ENCODE measurements around the gene HGD.
"Not testable (repeated sequence)": the region's sequence is repeated elsewhere in the genome, so short reads cannot be mapped to it uniquely, and the experiment has no call there.

The HGD gene

DNA sequence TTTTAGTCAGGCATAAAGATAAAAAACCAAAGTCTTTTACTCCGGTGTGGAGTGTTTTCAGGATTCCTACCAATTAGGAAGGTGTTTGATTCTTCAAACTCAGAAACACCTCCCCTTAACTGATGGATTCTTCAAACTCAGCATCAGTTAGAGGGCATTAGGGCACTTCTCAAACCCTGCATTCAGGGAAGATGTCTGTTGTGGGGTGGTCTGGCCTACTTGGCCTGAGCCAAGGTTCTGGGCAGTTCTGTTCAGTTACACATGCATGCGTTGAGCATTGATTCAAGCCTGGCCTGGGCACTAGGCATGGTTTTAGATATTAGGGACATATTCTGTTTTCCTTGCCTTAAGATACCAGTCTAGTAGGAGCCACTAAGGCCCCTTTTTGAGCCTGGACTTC, 1.0 kb downstream of the HGD start:
- TF ChIP-seq, protein P1, sequence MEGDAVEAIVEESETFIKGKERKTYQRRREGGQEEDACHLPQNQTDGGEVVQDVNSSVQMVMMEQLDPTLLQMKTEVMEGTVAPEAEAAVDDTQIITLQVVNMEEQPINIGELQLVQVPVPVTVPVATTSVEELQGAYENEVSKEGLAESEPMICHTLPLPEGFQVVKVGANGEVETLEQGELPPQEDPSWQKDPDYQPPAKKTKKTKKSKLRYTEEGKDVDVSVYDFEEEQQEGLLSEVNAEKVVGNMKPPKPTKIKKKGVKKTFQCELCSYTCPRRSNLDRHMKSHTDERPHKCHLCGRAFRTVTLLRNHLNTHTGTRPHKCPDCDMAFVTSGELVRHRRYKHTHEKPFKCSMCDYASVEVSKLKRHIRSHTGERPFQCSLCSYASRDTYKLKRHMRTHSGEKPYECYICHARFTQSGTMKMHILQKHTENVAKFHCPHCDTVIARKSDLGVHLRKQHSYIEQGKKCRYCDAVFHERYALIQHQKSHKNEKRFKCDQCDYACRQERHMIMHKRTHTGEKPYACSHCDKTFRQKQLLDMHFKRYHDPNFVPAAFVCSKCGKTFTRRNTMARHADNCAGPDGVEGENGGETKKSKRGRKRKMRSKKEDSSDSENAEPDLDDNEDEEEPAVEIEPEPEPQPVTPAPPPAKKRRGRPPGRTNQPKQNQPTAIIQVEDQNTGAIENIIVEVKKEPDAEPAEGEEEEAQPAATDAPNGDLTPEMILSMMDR (IDR thresholded peaks at IDR 0.05; ENCODE audit: control insufficient read depth, extremely low read depth, insufficient read depth): no peak
- no peak overlapping the region for H3K4me3 ChIP-seq (ENCODE audit: low read depth, low read length)
- DNase-seq (ENCODE audit: low read depth): no peak

DNA sequence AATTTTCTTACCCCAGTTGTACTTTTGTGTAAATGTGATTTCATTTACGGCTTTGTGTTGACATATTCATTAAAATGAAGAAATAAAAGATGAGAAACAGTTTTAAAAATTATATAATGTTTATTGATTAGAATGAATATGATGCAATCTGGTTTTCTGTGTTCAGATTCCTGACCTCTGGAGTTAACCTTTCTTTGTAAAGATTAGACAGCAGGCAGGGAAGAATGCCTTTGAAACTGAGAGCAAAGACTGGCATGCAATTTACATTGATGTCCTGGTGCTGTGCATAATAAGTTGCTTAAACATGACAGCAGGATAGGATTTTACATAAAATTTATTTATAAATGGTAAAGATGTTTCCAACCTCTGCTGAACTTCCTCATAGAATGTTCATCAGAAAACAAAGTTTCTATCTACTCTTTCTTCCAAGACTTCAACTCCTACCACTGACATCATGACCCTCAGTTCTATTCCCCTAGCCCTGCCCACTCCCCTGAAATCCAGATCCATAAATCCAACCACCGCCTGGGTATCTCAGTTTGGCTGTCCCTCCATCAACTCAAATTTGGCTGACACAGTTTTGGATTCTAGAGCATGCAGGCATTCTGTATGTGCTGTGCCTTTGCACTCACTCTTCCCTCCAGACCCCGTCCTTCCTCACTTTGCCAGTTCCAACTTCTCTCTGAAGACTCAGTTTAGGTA, 1.7 kb downstream of the HGD start:
- no peak overlapping the region for H3K4me3 ChIP-seq (ENCODE audit: low read depth, low read length)

DNA sequence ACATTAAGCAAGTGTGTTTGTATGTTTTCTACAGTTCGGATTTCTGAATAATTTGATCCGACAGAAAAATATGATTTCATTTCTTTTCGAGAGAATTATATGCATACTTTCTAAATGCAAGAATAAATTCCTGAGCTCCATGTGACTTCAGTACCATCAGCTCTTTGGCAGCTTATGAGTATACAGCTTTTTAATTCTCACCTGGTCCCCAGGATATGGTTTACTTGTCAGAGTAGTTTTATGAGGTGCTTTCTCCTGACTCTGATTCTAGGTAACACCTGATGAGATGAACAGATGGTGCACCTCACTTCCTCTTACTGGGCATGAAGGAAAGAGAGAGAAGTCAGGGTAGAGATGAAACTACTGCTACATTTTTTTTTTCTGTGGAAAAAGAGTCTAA, 3.1 kb downstream of the HGD start:
- no peak overlapping the region for H3K4me3 ChIP-seq (ENCODE audit: low read depth, low read length)
- TF ChIP-seq, protein P1 (IDR thresholded peaks at IDR 0.05; ENCODE audit: control insufficient read depth, extremely low read depth, insufficient read depth): no peak
- no peak for DNase-seq (ENCODE audit: low read depth)

More for the DNA sequence above, 1.7 kb downstream of the HGD start:
- no peak for DNase-seq (ENCODE audit: low read depth)
- TF ChIP-seq, protein P1 (IDR thresholded peaks at IDR 0.05; ENCODE audit: control insufficient read depth, extremely low read depth, insufficient read depth): no peak

DNA sequence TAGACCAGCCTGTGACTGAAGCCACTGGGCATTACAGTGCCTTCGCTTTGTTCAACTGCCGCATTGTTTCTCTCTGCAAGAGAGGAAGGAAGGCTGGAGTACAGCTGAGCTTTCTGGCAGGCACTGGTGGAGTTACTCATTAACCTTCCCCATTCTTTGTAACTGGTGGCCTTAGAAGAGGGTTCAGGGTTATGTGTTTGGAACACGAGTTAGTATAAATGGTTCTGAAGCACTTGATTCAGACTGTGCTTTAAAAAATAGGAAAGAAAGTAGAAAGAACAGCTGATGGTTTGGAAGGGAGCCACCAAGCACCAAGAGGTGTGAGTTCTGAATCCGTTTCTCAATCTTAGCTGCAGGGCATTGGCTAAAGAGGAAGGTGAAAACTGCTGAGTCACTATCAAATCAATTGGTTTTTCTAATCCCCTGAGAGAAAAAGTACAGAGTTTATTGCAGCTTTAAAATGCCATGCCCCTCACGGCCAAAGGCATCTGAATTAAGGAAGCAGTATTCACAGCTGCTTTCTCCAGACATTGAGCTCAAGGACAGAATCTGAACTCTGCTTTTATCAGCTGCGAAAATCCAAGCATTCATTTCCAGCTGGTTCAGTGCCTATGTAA, 3.6 kb downstream of the HGD start:
- DNase-seq (ENCODE audit: low read depth): peak; percentile 56
- no peak overlapping the region for H3K4me3 ChIP-seq (ENCODE audit: low read depth, low read length)

DNA sequence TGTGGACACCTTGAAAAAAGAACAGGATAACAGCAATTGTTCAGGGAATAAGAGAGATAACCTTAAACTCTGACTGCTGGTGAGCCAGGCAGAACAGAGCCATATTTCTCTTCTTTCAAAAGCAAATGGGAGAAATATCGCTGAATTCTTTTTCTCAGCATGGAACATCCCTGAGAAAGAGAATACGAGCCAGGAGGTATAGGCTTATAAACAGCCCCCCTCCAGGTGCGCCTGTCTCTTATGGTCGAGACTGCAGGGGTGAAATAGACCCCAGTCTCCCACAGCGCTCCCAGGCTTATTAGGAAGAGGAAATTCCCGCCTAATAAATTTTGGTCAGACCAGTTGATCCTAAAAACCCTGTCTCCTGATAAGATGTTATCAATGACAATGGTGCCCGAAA, 4.8 kb downstream of the HGD start:
- not testable (repeated sequence) for DNase-seq (ENCODE audit: low read depth); H3K4me3 ChIP-seq (ENCODE audit: low read depth, low read length)

More for the DNA sequence above, 3.6 kb downstream of the HGD start:
- TF ChIP-seq, protein P1 (IDR thresholded peaks at IDR 0.05; ENCODE audit: control insufficient read depth, extremely low read depth, insufficient read depth): no peak

DNA sequence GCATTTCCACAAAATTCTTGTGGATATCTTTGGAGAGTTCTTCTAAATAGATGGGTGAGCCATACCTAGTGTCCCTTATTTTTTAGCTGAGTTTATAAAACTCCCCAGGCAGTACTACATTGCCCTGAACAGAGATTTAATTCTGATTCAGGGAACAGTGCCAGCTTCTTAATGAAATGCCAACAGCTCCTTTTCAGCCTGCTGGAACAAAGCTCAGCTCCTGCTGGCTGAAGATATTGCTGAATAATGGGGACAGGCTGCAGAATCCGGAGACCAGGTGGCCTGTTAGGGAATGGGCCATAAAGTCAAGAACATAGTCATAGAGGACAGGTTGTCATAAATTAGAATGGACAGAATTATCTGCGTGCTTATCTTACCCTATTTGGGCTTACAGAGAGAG, 8.9 kb downstream of the HGD start:
- TF ChIP-seq, protein P1 (IDR thresholded peaks at IDR 0.05; ENCODE audit: control insufficient read depth, extremely low read depth, insufficient read depth): no peak
- DNase-seq (ENCODE audit: low read depth): no peak

DNA sequence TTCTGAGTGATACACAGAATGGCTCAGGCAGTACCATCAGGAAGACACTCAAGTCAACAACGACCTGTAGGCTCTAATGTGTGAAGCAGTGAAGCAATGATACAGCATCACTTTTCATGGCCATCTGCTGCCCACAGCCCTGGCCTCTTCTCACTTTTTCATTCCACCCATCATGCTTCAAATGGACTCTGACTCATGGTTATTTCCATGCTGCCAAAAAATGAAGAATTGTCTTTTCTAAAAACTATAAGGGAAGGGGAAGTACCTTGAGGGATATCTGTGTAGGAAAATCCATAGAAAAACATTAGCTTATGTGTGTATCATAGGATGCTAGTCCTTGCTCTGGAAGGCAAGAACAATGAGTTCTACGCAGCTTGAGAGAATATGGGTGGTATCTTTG, 11.5 kb downstream of the HGD start:
- H3K4me3 ChIP-seq (ENCODE audit: low read depth, low read length): no peak overlapping the region
- TF ChIP-seq, protein P1 (IDR thresholded peaks at IDR 0.05; ENCODE audit: control insufficient read depth, extremely low read depth, insufficient read depth): no peak
- no peak for DNase-seq (ENCODE audit: low read depth)

More for the DNA sequence above, 8.9 kb downstream of the HGD start:
- H3K4me3 ChIP-seq (ENCODE audit: low read depth, low read length): no peak overlapping the region

Data from LNCaP clone FGC (cell line).